ENCODE results near the gene ANKZF1.
"Not testable (repeated sequence)": the region's sequence is repeated elsewhere in the genome, so short reads cannot be mapped to it uniquely, and the experiment has no call there.

Gene ANKZF1

DNA sequence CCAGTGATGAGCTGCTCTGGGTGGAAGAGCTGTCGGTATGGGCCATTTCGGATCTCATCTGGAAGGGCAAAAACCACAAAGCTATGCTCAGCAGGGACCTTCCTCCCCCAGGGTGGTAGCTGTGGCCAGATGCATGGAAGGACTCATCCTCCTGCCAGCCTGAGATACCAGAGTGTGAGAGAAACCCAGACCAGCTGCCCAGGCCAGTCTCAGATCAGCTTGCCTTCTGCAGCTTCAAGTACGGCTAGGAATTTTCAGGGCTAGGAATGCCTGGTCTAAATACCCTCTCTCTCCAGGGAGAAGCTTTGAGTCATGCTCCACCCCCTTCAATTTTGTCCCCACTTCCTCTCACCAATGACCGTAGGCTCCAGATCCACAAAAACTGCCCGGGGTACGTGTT, 22.1 kb downstream of the ANKZF1 start:
- in situ Hi-C loops (cut with HindIII; ENCODE audit: low pct_ligation_motif_present, low pct_unique_long_range_greater_than_20kb, low sequenced_read_pairs), result no loop called here
- no peak for DNase-seq

DNA sequence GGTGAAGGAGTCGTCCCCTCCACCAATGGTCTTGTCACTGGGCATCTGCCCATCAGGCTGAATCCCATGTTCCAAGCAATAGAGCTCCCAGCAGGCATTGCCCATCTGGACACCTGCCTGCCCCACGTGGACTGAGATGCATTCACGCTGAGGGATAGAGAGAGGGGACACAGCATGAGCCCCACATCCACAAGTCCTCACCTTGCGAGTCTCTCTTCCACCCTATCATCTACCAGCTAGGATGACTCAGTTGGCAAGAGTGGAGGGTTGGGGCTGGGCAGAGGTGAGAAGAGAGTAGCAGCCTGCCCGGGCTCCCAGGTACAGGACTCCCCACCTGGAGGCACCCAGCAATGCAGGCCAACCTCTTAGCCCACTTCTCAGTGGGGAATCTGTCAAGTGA, 22.5 kb downstream of the ANKZF1 start:
- DNase-seq, result no peak
- in situ Hi-C loops (cut with HindIII; ENCODE audit: low pct_ligation_motif_present, low pct_unique_long_range_greater_than_20kb, low sequenced_read_pairs), result no loop called here

DNA sequence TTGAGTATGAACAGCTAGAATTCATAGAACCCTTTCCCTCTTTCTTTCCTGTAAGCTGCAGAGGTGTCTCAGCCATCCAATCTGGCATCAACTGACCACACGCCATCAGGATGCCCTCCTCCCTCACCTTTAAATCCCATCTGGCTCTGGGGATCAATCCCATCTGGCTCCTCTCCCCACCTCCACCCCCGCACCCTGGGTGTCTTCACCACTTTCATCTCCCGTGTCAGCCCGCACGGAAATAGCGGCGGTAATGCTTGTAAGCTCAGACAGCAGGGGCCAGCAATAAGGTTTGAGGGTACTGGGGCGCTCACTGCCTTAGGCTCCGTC, 22.9 kb downstream of the ANKZF1 start:
- no peak for DNase-seq
- in situ Hi-C loops (cut with HindIII; ENCODE audit: low pct_ligation_motif_present, low pct_unique_long_range_greater_than_20kb, low sequenced_read_pairs), result no loop called here

DNA sequence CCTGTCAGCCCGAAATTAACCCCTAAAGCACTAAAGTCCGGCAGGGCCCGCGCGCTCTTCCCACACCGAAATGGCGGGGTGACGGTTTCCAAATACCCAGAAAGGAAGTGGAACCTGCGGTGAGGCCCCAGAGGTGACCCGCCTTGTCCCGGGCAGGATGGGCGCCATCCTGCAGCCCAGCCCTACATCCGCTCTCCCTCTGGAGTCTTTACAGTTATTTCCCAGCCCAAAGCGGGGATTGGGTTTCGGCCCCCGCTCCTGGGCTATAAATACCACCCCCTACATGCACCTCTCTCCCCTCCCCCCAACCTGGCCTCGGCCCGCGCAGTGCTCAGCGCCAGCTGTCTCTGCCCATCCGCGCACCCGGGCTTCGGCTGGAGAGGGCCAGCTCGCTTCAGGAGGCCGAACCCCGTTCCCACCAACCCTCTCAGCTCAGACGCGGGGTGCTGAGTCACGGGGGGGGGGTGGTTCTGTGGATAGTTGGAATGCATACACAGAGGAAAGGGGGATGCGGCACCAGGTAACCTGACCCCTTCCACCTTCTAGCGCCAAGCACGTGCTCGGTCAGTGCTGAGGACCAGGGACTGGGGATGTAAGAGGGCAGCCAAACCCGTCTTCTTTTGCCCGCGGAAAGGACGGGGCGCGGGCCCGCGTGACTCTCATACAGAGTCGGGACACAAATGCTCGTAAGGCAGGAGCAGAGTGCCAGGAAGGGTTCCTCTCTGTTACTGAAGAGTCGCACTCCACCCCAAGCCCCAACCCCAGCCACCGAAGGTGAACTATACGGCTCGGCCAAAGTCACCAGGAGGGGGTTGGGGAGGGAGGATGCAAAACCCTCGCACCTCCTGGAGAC, 23.5 kb downstream of the ANKZF1 start, which contains the start of gene TUBA4B:
Gene TUBA4B (plus strand): TSS at position 344 of the 853 bp plus-strand sequence. CDS start 165 bp downstream, at position 509.
- DNase-seq, result peak; percentile 56
- in situ Hi-C loops (cut with HindIII; ENCODE audit: low pct_ligation_motif_present, low pct_unique_long_range_greater_than_20kb, low sequenced_read_pairs), result no loop called here

DNA sequence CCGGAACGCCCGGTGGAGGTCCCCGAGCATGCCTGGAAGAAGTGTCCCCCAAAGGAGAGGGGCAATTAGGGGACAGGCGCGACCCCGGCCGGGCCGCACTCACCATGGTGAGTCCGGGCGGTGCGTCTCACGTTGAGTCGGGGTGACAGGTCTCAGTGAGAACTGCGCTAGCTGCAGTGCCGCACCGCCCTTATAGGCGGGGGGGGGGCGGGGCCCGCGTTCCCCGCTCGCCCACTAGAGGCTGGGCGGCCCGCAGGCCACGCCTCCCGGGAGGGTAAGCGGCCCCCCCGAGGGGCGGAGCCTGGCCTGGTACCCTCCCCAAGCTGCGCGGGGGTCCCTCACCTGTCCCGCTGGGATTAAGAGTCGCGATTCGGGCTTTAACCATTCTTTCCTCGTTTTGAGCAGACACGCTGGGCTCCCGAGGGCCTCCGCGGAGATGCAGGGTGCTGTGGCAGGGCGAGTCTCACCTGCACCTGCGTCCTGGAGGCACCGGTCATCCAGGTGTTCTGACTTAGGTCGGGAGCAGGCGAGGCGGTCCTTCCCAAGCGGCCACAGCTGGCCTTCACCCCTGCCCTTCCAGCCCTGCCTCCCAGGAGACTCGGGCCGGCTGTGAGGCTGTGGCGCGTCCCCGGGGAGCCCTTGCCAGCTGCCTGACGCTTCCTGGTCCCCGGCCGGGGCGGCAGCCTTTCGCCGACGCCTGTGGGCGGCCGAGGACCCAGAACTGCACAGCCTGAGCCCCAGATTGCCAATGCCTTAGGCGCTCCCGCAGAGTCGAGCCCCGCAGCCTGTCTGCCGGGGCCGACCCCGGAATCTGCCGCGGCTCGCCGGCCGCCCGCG, 24.4 kb downstream of the ANKZF1 start, which contains the start of gene TUBA4A:
Gene TUBA4A (minus strand): TSS at position 166 of the 837 bp plus-strand sequence. CDS start 60 bp downstream, at position 106.
- in situ Hi-C loops (cut with HindIII; ENCODE audit: low pct_ligation_motif_present, low pct_unique_long_range_greater_than_20kb, low sequenced_read_pairs), result no loop called here
- DNase-seq, result peak; percentile 88

DNA sequence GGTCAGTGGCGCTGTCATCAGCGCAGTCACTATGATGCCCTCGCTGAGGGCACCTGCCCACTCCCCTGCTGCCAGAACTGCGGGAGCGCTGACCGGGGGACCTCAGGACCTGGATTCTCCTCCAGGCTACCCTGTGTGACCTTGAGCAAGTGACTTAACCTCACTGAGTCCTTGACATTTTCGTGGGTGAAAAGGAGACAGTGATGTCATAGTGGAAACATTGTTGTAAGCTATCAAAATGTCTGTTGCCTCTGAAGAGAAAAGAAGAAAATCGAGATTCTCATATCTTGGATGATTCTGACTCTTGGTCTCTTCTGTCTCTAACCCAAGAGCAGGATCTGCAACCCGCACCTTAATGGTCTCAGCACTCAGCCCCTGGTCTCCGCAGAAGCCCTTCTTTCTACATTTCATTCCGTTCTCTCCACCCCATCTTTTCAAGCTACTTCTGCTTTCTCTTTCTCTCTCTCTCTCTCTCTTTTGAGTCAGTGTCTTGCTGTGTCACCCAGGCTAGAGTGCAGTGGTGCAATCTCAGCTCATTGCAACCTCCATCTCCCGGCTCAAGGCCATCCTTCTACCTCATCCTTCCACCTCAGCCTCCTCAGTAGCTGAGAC, 25.1 kb downstream of the ANKZF1 start:
- DNase-seq, result no peak
- in situ Hi-C loops (cut with HindIII; ENCODE audit: low pct_ligation_motif_present, low pct_unique_long_range_greater_than_20kb, low sequenced_read_pairs), result no loop called here

DNA sequence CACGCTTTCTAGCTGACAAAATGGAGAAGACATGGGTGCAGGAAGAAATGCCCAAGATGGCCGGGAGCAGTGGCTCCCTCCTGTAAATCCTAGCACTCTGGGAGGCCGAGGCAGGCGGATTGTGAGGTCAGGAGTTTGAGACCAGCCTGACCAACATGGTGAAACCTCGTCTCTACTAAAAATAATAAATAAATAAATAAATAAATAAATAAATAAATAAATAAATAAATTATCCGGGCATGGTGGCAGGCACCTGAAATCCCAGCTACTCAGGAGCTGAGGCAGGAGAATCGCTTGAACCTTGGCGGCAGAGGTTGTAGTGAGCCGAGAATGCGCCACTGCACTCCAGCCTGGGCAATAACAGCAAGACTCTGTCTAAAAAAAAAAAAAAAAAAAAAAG, 29.3 kb downstream of the ANKZF1 start:
- in situ Hi-C loops (cut with HindIII; ENCODE audit: low pct_ligation_motif_present, low pct_unique_long_range_greater_than_20kb, low sequenced_read_pairs); DNase-seq: not testable (repeated sequence)

DNA sequence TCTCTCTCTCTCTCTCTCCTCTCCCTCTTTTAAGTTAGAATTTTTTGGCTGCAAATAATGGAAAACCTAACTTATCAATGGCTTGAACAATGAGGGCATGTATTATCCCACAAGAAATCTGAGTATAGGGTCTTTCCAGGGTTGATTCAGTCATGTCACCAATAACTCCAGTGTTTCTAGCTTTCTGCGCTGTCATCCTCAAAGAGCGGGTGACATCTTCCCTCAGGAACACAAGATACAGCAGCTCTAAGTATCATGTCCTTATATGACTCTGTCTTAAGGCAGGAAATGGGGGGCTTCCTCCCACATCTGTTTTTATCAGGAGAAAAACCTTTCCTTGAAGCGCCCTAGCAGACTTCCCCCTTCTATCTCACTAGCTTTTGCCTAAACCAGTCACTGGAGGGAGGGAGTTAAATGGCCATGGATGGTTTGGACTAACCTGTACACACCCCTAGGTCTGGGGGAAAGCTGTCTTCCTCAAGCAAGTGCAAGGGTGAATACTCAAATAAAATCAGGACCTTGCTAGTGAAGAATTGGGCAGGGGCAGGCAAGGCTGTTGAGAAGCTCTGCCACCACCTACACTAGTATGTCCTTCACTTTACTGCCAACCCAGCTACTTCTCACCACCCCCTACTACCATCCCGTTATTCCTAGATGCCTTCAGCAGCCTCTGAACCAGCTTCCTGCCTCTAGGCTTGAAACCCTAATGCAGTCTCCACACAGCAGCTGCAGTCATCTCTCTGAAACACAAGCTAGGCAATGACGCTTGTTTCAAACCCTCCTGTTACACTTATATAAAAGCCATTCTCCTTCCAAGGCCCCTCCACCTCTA, 31.6 kb downstream of the ANKZF1 start:
- in situ Hi-C loops (cut with HindIII; ENCODE audit: low pct_ligation_motif_present, low pct_unique_long_range_greater_than_20kb, low sequenced_read_pairs), result no loop called here
- no peak for DNase-seq

DNA sequence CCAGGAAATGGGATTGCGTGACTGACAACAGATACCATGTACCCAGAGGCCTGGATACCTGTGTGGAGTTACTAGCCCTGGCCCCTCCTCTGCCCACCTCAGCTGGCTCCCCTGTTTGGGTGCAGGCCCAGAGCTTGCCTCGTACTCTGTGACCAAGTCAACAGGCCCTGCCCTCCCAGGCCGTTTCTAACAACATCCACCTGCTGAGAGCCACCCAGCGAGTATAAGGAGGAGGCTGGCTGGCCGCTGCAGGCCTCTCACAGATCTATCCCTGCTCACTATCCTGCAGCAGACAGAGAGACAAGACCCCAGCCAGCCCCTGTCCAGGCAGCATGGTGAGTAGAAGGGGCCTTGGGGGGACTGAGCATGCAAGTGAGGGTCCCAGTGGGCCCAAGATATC, 36.6 kb downstream of the ANKZF1 start:
- no peak for DNase-seq
- in situ Hi-C loops (cut with HindIII; ENCODE audit: low pct_ligation_motif_present, low pct_unique_long_range_greater_than_20kb, low sequenced_read_pairs), result no loop called here

DNA sequence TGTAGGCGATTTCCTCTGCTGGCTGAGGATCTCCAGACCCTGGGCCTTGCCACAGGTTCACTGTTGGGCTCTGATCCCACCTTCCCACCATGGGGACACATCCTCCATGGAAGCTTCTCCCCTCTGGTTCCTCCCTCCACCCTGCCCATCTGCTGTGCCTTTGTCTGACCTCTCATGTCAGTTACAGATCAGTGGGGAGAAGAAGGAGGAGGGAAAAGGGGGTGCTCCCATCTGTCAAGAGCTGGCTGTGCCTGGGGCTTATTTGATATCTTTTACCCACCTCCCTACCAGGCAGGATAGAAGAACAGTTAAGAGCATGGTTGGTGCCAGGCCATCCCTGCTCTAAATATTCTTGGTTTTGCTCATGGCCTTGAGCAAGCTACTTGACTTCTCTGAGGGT, 37.3 kb downstream of the ANKZF1 start:
- no peak for DNase-seq
- in situ Hi-C loops (cut with HindIII; ENCODE audit: low pct_ligation_motif_present, low pct_unique_long_range_greater_than_20kb, low sequenced_read_pairs), result no loop called here

DNA sequence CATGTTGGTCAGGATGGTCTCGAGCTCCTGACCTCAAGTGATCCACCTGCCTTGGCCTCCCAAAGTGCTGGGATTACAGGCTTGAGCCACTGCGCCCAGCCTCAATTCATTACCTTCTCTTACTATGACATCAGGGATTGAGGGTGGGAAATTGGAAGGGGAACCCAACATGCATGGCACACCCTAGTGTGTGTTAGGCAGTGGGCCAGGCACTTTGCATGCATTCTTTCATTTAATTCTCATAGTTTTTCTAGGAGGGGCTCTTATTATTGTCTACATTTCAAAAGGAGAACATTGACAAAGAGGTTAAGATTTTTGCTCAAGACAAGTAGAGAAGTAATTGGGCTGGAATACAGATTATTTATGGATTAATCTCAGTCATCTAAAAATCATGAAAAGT, 38.7 kb downstream of the ANKZF1 start:
- in situ Hi-C loops (cut with HindIII; ENCODE audit: low pct_ligation_motif_present, low pct_unique_long_range_greater_than_20kb, low sequenced_read_pairs), result no loop called here
- DNase-seq, result no peak

DNA sequence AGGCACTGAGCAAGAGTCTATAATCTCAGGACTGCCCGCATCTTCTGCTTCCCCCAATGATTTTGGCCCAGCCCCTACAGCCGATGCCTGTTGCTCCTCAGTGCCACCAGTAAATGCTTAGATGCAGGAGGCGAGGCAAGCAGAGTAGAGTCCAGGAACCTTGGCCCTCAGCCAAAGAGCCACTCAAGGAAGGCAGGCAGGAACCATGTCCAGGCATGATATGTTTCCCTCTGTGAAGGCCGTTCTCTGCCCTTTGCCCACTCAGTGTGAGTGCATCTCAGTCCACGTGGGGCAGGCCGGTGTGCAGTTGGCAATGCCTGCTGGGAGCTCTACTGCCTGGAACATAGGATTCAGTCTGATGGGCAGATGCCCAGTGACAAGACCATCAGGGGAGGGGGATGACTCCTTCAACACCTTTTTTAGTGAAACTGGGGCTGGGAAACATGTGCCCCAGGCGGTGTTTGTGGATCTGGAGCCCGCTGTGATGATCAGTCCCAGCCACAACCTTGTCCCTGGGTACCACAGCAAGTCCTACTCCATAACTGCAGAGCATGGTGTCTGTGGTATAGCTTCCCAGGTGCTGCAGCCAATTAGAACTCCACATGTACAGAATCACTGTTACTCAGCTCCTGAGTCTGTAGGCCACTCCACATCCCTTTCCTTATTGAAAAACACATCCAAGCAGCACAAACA, 39.9 kb downstream of the ANKZF1 start:
- in situ Hi-C loops (cut with HindIII; ENCODE audit: low pct_ligation_motif_present, low pct_unique_long_range_greater_than_20kb, low sequenced_read_pairs), result no loop called here
- DNase-seq, result peak; percentile 16

DNA sequence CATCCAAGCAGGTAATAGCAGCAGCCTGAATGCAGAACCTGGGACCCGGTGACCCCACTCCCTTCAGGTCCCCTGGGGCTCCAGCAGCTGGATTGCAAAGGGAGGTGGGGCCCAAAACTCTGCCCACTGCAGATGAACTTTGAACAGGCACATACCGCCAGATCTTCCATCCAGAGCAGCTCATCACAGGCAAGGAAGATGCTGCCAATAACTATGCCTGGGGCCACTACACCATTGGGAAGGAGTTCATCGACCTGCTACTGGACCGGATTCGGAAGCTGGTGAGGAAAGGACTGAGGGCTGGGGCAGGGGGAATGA, 40.4 kb downstream of the ANKZF1 start:
- no peak for DNase-seq
- in situ Hi-C loops (cut with HindIII; ENCODE audit: low pct_ligation_motif_present, low pct_unique_long_range_greater_than_20kb, low sequenced_read_pairs), result no loop called here

DNA sequence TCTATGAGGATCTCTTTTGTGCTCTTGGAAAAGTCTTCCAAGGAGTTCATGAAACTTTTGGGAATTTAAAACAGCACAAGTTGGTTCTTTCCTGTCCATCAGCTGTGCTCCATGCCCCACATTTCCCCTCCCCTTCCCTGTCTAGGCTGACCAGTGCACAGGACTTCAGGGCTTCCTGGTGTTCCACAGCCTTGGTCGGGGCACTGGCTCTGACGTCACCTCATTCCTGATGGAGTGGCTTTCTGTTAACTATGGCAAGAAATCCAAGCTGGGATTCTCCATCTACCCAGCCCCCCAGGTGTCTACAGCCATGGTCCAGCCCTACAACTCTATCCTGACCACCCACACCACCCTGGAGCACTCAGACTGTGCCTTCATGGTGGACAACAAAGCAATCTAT, 41.4 kb downstream of the ANKZF1 start:
- no peak for DNase-seq
- in situ Hi-C loops (cut with HindIII; ENCODE audit: low pct_ligation_motif_present, low pct_unique_long_range_greater_than_20kb, low sequenced_read_pairs), result no loop called here

DNA sequence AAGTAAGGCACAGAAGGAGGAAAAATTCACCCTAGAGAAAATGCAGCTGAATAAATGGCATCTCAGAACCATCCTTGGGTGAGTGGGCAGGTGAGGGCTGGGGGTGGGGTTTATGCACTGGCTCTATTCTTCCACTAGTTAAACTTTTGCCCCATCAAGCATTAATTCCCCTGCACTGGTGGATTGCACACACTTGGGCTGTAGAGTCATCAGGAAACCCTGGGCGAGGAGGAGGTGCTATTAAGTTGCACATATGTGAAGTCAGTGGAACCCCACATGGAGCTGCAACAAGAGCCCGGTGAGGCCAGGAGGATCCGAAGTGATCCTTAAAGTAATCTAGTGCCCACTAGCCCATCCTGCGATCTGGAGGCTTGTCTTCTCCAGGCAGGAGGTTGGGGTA, 42.8 kb downstream of the ANKZF1 start:
- in situ Hi-C loops (cut with HindIII; ENCODE audit: low pct_ligation_motif_present, low pct_unique_long_range_greater_than_20kb, low sequenced_read_pairs), result no loop called here
- peak; percentile 44 for DNase-seq

DNA sequence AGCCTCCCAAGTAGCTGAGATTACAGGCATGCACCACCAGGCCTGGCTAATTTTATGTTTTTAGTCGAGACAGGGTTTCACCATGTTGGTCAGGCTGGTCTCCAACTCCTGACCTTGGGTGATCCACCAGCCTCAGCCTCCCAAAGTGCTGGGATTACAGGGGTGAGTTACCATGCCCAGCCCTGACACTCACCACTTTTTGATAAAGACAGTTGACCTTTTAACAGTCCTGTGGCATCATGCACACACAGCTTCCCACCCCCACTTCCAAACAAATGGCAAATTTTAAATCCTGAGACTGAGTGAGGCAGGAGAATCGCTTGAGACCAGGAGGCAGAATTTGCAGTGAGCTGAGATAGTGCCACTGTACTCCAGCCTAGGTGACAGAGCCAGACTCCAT, 43.4 kb downstream of the ANKZF1 start:
- in situ Hi-C loops (cut with HindIII; ENCODE audit: low pct_ligation_motif_present, low pct_unique_long_range_greater_than_20kb, low sequenced_read_pairs), result no loop called here
- peak; percentile 21 for DNase-seq

DNA sequence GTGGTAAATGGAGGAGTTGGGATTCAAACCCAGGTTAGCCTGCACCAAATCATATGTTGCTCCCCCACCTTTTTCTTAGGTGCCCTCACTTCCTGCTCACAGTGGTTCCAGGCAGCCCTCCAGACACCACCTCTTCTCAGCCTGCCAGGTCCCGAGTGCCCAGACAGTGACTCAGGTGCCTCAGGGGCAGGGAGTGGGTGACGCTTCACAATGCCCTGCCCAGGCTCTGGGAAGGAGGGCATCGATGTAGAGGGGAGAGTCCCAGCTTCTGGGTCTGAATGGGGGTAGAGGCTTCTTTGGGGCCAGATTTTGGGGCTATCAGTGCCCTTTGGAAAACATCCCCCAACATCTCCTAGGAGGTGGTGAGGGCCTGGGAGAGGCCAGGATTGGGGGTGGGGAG, 44.3 kb downstream of the ANKZF1 start:
- peak; percentile 90 for DNase-seq
- in situ Hi-C loops (cut with HindIII; ENCODE audit: low pct_ligation_motif_present, low pct_unique_long_range_greater_than_20kb, low sequenced_read_pairs), result no loop called here

DNA sequence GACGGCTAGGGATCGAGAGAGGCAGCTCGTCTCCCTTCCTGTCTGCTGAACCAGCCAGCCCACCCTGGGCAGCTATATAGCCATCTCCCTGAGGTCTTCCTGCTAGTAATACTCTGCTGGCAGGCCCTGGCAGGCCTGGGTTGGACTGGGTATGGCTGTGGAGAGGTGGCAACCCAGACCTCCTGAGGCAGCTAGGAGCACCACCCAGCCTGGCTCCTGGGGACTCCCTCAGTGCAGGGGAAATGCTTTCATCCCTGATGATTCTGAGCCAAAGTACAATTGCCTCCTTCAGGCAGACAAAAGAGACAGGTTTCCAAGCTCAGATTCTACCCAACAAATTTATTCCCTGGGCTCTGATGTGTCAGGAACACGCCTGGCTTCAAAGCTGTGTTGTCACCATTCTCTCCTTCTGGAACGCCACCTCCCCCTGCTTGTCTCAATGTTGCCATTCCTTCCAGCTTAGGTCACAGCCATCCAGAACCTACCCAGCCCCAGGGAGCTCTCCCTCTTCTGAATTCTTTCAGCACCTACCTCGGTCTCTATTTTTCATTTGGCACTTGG, 44.8 kb downstream of the ANKZF1 start:
- in situ Hi-C loops (cut with HindIII; ENCODE audit: low pct_ligation_motif_present, low pct_unique_long_range_greater_than_20kb, low sequenced_read_pairs), result no loop called here
- DNase-seq, result peak; percentile 95

Measured in ACHN (cell line).